ENCODE data around the gene IMPDH1.

Gene IMPDH1

GRCh38 chr7:128360359-128360678 lies 49.5 kb downstream of the IMPDH1 start:
- no peak for DNase-seq (ENCODE audit: low read depth in 3 of 3)

- no peak for DNase-seq (ENCODE audit: low read depth in 3 of 3)
Observed at GRCh38 chr7:128359939-128360338, 49.8 kb downstream of the IMPDH1 start.

GRCh38 chr7:128359336-128359735 lies 50.4 kb downstream of the IMPDH1 start:
- DNase-seq (ENCODE audit: low read depth in 3 of 3) = no peak

- no peak for DNase-seq (ENCODE audit: low read depth in 3 of 3)
Observed at GRCh38 chr7:128358233-128358632, 51.5 kb downstream of the IMPDH1 start.

- DNase-seq (ENCODE audit: low read depth in 3 of 3) = no peak
Observed at GRCh38 chr7:128357217-128357613, 52.6 kb downstream of the IMPDH1 start.

GRCh38 chr7:128356546-128357216 lies 53.1 kb downstream of the IMPDH1 start:
- no peak for DNase-seq (ENCODE audit: low read depth in 3 of 3)

GRCh38 chr7:128353610-128354009 lies 56.2 kb downstream of the IMPDH1 start:
- DNase-seq (ENCODE audit: low read depth in 3 of 3) = no peak

GRCh38 chr7:128353189-128353588 lies 56.6 kb downstream of the IMPDH1 start:
- no peak for DNase-seq (ENCODE audit: low read depth in 3 of 3)

- DNase-seq (ENCODE audit: low read depth in 3 of 3) = no peak
Observed at GRCh38 chr7:128352636-128353035, 57.1 kb downstream of the IMPDH1 start.

- DNase-seq (ENCODE audit: low read depth in 3 of 3) = peak in 1 of 3 experiments; percentile 30
Observed at GRCh38 chr7:128352153-128352537, 57.6 kb downstream of the IMPDH1 start.

- DNase-seq (ENCODE audit: low read depth in 3 of 3) = no peak
Observed at GRCh38 chr7:128351296-128352152, 58.3 kb downstream of the IMPDH1 start.

GRCh38 chr7:128350708-128351295 lies 59.0 kb downstream of the IMPDH1 start:
- DNase-seq (ENCODE audit: low read depth in 3 of 3) = no peak

- no peak for DNase-seq (ENCODE audit: low read depth in 3 of 3)
Observed at GRCh38 chr7:128349466-128349825, 60.3 kb downstream of the IMPDH1 start.

GRCh38 chr7:128347647-128348097 lies 62.1 kb downstream of the IMPDH1 start:
- DNase-seq (ENCODE audit: low read depth in 3 of 3) = peak in 1 of 3 experiments; percentile 22

- DNase-seq (ENCODE audit: low read depth in 3 of 3) = no peak
Observed at GRCh38 chr7:128344431-128344774, 65.4 kb downstream of the IMPDH1 start.

GRCh38 chr7:128343554-128344430 lies 66.0 kb downstream of the IMPDH1 start, which contains the start of gene RBM28:
Gene RBM28, minus strand, starts transcription at chr7:128343908. Its CDS starts 115 bp downstream, at chr7:128343793.
- DNase-seq (ENCODE audit: low read depth in 3 of 3) = peak; percentile 63 to 73 (median 70)
